ENCODE results near the gene SPATA3.

DNA sequence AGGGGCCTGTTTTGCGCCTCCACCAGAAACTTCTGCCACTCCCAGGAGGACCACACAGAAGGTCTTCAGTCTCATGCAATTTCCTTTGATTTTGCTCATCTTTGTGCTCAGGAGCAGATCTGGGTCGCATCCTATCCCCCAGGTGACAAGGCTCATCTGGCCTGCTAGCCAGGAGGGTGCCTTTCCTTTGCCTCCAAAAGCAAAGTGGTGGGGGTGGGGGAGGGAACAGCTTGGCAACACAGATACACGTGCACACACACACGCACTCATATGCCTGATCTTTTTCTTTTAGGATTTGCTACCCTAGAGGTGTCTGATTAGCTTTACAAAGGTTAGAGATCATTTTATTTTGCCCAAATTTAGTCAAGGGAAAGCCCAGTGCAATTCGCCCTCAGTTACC, 13.8 kb upstream of the SPATA3 start:
- TF ChIP-seq, protein P1, sequence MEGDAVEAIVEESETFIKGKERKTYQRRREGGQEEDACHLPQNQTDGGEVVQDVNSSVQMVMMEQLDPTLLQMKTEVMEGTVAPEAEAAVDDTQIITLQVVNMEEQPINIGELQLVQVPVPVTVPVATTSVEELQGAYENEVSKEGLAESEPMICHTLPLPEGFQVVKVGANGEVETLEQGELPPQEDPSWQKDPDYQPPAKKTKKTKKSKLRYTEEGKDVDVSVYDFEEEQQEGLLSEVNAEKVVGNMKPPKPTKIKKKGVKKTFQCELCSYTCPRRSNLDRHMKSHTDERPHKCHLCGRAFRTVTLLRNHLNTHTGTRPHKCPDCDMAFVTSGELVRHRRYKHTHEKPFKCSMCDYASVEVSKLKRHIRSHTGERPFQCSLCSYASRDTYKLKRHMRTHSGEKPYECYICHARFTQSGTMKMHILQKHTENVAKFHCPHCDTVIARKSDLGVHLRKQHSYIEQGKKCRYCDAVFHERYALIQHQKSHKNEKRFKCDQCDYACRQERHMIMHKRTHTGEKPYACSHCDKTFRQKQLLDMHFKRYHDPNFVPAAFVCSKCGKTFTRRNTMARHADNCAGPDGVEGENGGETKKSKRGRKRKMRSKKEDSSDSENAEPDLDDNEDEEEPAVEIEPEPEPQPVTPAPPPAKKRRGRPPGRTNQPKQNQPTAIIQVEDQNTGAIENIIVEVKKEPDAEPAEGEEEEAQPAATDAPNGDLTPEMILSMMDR (optimal IDR thresholded peaks at IDR 0.05 in 1 of 3, IDR thresholded peaks at IDR 0.05 in 1 of 3, conservative IDR thresholded peaks at IDR 0.05 in 1 of 3; ENCODE audit: extremely low read depth in 1 of 3, insufficient read depth in 2 of 3, low read length in 3 of 3): no peak
- TF ChIP-seq EZH2 (IDR thresholded peaks at IDR 0.05; ENCODE audit: low read length): no peak

Data from keratinocyte (primary cell).